K562 (cell line): Measurements from ENCODE around the gene TRMT1. TPM values are rescaled to one million over a fixed set of nuclear protein-coding genes. Genes with fewer than 3 reads are reported as not detected.

Experiments
- ADNP ChIP-seq: fragments of 200-800 bp; sonication (Bioruptor generic); IDR thresholded peaks from 2 replicates; pipeline ENCODE4 v1.6.1; 2016; ENCODE audit warnings: missing genetic modification characterization, missing compliant biosample characterization
- BCOR ChIP-seq: fragments of 450-650 bp; IDR thresholded peaks from 2 replicates; pipeline ENCODE4 v1.6.1; 2016
- CREB1 ChIP-seq, 2 experiments: sonication (generic) in 1 of 2; formaldehyde crosslinking in 1 of 2; IDR thresholded peaks; 2 replicates each; pipeline versions ENCODE4 v1.6.1 to v1.8.0; 2012 to 2022; ENCODE audit warnings: inconsistent platforms in 1 of 2, mild to moderate bottlenecking in 1 of 2, missing genetic modification reagents in 1 of 2, moderate library complexity in 1 of 2
- E2F3 ChIP-seq: fragments of 250-450 bp; sonication (Bioruptor Pico); IDR thresholded peaks from 2 replicates; pipeline ENCODE4 v1.4.0; 2020; ENCODE audit warnings: mild to moderate bottlenecking
- E2F5 ChIP-seq: sonication (generic); formaldehyde crosslinking; IDR thresholded peaks from 2 replicates; pipeline ENCODE4 v1.8.0; 2022; ENCODE audit warnings: mild to moderate bottlenecking, missing genetic modification reagents
- GABPB2 ChIP-seq: fragments of 250-450 bp; sonication (Bioruptor Pico); conservative IDR thresholded peaks from 2 replicates; pipeline ENCODE4 v1.5.1; 2021; ENCODE audit warnings: mild to moderate bottlenecking
- HDAC8 ChIP-seq: fragments of 450-650 bp; IDR thresholded peaks from 2 replicates; pipeline ENCODE4 v1.6.1; 2016; ENCODE audit warnings: mild to moderate bottlenecking, missing genetic modification characterization, moderate library complexity, missing compliant biosample characterization
- RFX7 ChIP-seq: fragments of 250-450 bp; sonication (Bioruptor Pico); IDR thresholded peaks from 2 replicates; pipeline ENCODE4 v1.5.1; 2021; ENCODE audit warnings: mild to moderate bottlenecking
- SIN3A ChIP-seq, 2 experiments: fragments of 150-350 bp in 1 of 2; IDR thresholded peaks; 2 replicates each; pipeline ENCODE4 v1.6.1; 2011 to 2016; ENCODE audit warnings: borderline replicate concordance in 2 of 2, low read depth in 2 of 2, low read length in 2 of 2, mild to moderate bottlenecking in 2 of 2, moderate library complexity in 2 of 2; ENCODE audit not compliant: control insufficient read depth in 1 of 2
- TAF15 ChIP-seq: fragments of 200-400 bp; formaldehyde crosslinking; IDR thresholded peaks from 2 replicates; pipeline ENCODE4 v1.6.1; 2017; ENCODE audit warnings: mild to moderate bottlenecking, low read depth, low read length, moderate library complexity
- TSC22D4 ChIP-seq: fragments of 450-650 bp; IDR thresholded peaks from 2 replicates; pipeline ENCODE4 v1.6.1; 2016; ENCODE audit warnings: missing genetic modification characterization, missing biosample characterization, control low read depth
- ZC3H4 ChIP-seq: sonication (generic); formaldehyde crosslinking; IDR thresholded peaks from 2 replicates; pipeline ENCODE4 v1.9.0; 2021; ENCODE audit warnings: missing genetic modification reagents, borderline replicate concordance
- ZFX ChIP-seq: sonication (generic); formaldehyde crosslinking; IDR thresholded peaks from 2 replicates; pipeline ENCODE4 v1.8.0; 2022; ENCODE audit warnings: mild to moderate bottlenecking, missing genetic modification reagents, moderate library complexity
- ZKSCAN8 ChIP-seq: fragments of 200-800 bp; sonication (Bioruptor generic); IDR thresholded peaks from 2 replicates; pipeline ENCODE4 v1.6.1; 2016; ENCODE audit warnings: missing genetic modification characterization, missing compliant biosample characterization
- ZNF395 ChIP-seq: fragments of 200-800 bp; sonication (Bioruptor generic); IDR thresholded peaks from 2 replicates; pipeline ENCODE4 v1.6.1; 2017; ENCODE audit warnings: missing genetic modification characterization, missing compliant biosample characterization
- ZNF780A ChIP-seq: fragments of 250-450 bp; sonication (Bioruptor Pico); IDR thresholded peaks from 2 replicates; pipeline ENCODE4 v1.5.0; 2021; ENCODE audit warnings: mild to moderate bottlenecking
- polyA plus RNA-seq, 8 experiments: library from polyadenylated mRNA; depleted of rRNA in 4 of 8; stranded (reverse) in 5 of 8; unstranded in 3 of 8; fragments of >200 nt; fragmentation: Nextera tagmentation in 2 of 8; fragmentation: Illumina TruSeq in 1 of 8; extraction: Ambion mirVana in 2 of 8; extraction: Trizol in 1 of 8; gene quantifications; 2 replicates each; pipeline versions ENCODE4 v1.2.1 to v1.2.3, GENCODE V29; 2011 to 2014; ENCODE audit warnings: inconsistent platforms in 1 of 8, missing spikeins in 1 of 8
- total RNA-seq, 7 experiments: library from RNA; depleted of rRNA in 6 of 7; stranded (reverse); fragments of >200 nt in 6 of 7; fragmentation: Illumina TruSeq in 2 of 7; extraction: Trizol in 2 of 7; gene quantifications; 2 replicates each; pipeline versions ENCODE4 v1.2.1 to v1.2.3, GENCODE V29; 2011 to 2021; ENCODE audit warnings: low replicate concordance in 1 of 7
- TF ChIP-seq, protein P1 (sequence below), 2 experiments: fragments of 450-650 bp; formaldehyde crosslinking in 1 of 2; IDR thresholded peaks; 2 replicates each; pipeline versions ENCODE4 v1.4.0 to v1.6.1; 2014 to 2020; ENCODE audit warnings: mild to moderate bottlenecking in 2 of 2, borderline replicate concordance in 1 of 2, low read depth in 1 of 2

Gene TRMT1
- total and polyA plus RNA-seq, 9 of the 15 experiments (the other 6 are each of a cell fraction or from before 2014, with no cell fraction given), result 5.8 to 158 (median 54.3) TPM

DNA sequence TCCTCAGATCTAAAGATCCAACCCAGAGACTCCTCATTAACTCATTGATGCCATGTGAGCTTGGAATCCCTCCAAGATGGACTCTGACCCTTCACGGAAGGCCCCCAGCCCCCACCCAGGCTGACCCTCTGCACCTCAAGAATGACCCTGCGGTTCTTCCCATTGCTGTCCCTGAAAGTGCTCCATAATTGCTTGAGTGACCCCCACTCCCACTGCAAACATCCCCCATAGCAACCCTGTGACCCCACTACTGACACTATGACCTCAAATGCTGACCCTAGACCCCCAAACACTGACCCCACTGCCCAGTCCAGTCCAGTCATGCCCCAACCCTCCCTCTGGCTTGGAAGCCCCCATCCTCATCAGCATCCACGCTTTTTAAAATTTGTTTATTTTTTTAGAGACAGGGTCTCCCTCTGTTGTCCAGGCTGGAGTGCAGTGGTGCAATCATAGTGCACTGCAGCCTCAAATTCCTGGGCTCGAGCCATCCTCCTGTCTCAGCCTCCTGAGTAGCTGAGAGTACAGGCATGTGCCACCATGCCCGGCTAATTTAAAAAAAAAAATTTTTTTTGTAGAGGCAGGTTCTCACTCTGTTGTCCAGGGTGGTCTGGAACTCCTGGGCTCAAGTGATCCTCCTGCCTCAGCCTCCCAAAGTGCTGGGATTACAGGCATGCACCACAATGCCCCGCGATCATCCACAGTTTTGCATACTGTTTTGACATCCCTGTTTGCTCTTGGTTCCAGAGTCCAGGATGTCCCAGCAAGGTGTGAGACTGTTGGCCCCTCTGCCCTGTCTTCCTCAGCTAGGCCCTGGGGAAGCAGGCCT lies 14.7 kb downstream of the TRMT1 start (continued):
- TF ChIP-seq, protein P1, sequence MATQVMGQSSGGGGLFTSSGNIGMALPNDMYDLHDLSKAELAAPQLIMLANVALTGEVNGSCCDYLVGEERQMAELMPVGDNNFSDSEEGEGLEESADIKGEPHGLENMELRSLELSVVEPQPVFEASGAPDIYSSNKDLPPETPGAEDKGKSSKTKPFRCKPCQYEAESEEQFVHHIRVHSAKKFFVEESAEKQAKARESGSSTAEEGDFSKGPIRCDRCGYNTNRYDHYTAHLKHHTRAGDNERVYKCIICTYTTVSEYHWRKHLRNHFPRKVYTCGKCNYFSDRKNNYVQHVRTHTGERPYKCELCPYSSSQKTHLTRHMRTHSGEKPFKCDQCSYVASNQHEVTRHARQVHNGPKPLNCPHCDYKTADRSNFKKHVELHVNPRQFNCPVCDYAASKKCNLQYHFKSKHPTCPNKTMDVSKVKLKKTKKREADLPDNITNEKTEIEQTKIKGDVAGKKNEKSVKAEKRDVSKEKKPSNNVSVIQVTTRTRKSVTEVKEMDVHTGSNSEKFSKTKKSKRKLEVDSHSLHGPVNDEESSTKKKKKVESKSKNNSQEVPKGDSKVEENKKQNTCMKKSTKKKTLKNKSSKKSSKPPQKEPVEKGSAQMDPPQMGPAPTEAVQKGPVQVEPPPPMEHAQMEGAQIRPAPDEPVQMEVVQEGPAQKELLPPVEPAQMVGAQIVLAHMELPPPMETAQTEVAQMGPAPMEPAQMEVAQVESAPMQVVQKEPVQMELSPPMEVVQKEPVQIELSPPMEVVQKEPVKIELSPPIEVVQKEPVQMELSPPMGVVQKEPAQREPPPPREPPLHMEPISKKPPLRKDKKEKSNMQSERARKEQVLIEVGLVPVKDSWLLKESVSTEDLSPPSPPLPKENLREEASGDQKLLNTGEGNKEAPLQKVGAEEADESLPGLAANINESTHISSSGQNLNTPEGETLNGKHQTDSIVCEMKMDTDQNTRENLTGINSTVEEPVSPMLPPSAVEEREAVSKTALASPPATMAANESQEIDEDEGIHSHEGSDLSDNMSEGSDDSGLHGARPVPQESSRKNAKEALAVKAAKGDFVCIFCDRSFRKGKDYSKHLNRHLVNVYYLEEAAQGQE (IDR thresholded peaks at IDR 0.05; ENCODE audit: borderline replicate concordance), result no peak
- TF ChIP-seq, protein P1 (CRISPR knock-in tag; IDR thresholded peaks at IDR 0.05; ENCODE audit: low read depth), result no peak
- TF ChIP-seq TSC22D4 (tag) (no peak), GABPB2 (CRISPR knock-in tag) (no peak), CREB1 (IDR thresholded peaks at IDR 0.05) (no peak), CREB1 (CRISPR knock-in tag; IDR thresholded peaks at IDR 0.05) (no peak), TAF15 (no peak), ADNP (tag) (no peak), ZKSCAN8 (CRISPR knock-in tag) (no peak; the same call in 1 of the 2 replicates), SIN3A (IDR thresholded peaks at IDR 0.05; ENCODE audit: borderline replicate concordance in 2 of 2, control insufficient read depth in 1 of 2, low read depth in 2 of 2, low read length in 2 of 2) (0 out of 4 replicates have a peak, but pooled peaks of 1 of the 2 experiments have one; percentile 30), E2F3 (CRISPR knock-in tag) (no peak), ZNF395 (CRISPR knock-in tag) (no peak), ZFX (CRISPR knock-in tag) (no peak), ZC3H4 (CRISPR knock-in tag) (0 out of 2 replicates have a peak, but pooled peaks have one; percentile 8), HDAC8 (no peak), BCOR (0 out of 2 replicates have a peak, but pooled peaks have one; percentile 1), E2F5 (CRISPR knock-in tag) (no peak), ZNF780A (CRISPR knock-in tag) (0 out of 2 replicates have a peak, but pooled peaks have one; percentile 15), RFX7 (CRISPR knock-in tag) (no peak)
